ENCODE measurements around the gene SLC46A1. TPM values are rescaled to one million over a fixed set of nuclear protein-coding genes. Genes with fewer than 3 reads are reported as not detected.

Gene SLC46A1
- total RNA-seq, 3 donors from 2014 or later = 11.2 to 22.7 (median 12.5) TPM

DNA sequence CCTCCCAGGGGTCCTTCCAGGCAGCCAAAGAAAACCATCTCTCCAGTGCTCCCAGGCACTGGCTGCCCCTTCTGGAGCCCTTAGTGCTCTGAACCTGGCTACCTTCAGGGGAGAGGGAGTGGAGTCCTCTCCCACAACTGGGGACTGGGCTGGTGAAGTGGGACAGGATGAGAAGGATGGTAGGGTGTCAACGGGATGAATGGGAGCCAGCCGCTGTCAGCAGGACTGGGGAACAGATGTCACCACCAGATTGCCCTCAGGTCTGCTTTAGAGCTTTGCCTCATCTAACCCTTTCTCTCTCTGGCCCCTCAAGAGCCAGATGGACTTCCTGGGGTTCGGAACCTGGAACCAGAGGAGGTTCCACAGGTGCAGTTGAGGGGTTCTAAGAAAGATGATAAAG, 40.5 kb downstream of the SLC46A1 start:
- no peaks in the 10 kb centered on the region for H3K27me3 ChIP-seq
- no peaks in the 10 kb centered on the region for H3K4me1 ChIP-seq
- no peaks in the 10 kb centered on the region for H3K9me3 ChIP-seq
- no peak overlapping the region for H3K27ac ChIP-seq
- intact Hi-C loops (cut with DNase I; ENCODE audit: low total_unique reads) = no loop called here
- no peak overlapping the region for H3K4me3 ChIP-seq
- no peak for DNase-seq (ENCODE audit: low spot score in 2 of 2)
- peaks cover 6% of the 10 kb centered on the region for H3K36me3 ChIP-seq
- TF ChIP-seq POLR2AphosphoS5 (IDR thresholded peaks at IDR 0.05) (no peak), POLR2A (IDR thresholded peaks at IDR 0.05) (no peak)
- TF ChIP-seq, protein P1, sequence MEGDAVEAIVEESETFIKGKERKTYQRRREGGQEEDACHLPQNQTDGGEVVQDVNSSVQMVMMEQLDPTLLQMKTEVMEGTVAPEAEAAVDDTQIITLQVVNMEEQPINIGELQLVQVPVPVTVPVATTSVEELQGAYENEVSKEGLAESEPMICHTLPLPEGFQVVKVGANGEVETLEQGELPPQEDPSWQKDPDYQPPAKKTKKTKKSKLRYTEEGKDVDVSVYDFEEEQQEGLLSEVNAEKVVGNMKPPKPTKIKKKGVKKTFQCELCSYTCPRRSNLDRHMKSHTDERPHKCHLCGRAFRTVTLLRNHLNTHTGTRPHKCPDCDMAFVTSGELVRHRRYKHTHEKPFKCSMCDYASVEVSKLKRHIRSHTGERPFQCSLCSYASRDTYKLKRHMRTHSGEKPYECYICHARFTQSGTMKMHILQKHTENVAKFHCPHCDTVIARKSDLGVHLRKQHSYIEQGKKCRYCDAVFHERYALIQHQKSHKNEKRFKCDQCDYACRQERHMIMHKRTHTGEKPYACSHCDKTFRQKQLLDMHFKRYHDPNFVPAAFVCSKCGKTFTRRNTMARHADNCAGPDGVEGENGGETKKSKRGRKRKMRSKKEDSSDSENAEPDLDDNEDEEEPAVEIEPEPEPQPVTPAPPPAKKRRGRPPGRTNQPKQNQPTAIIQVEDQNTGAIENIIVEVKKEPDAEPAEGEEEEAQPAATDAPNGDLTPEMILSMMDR (IDR thresholded peaks at IDR 0.05) = no peak

GRCh38 chr17:28364665-28365363, 41.2 kb downstream of the SLC46A1 start, which contains the start of gene SEBOX:
SEBOX (minus strand) TSS chr17:28365199; CDS start chr17:28365151, 48 bp downstream.
- Histone ChIP-seq H3K27ac (no peak within 1 kb of the TSS), H3K9me3 (no peaks in the 10 kb centered on the region), H3K4me3 (no peak within 1 kb of the TSS), H3K36me3 (peaks cover 6% of the 10 kb centered on the region), H3K4me1 (no peaks in the 10 kb centered on the region), H3K27me3 (no peaks in the 10 kb centered on the region)
- TF ChIP-seq, protein P1 (IDR thresholded peaks at IDR 0.05) = no peak
- no peak for TF ChIP-seq POLR2A (IDR thresholded peaks at IDR 0.05)
- DNase-seq (ENCODE audit: low spot score in 2 of 2) = no peak
- intact Hi-C loops (cut with DNase I; ENCODE audit: low total_unique reads) = no loop called here

DNA sequence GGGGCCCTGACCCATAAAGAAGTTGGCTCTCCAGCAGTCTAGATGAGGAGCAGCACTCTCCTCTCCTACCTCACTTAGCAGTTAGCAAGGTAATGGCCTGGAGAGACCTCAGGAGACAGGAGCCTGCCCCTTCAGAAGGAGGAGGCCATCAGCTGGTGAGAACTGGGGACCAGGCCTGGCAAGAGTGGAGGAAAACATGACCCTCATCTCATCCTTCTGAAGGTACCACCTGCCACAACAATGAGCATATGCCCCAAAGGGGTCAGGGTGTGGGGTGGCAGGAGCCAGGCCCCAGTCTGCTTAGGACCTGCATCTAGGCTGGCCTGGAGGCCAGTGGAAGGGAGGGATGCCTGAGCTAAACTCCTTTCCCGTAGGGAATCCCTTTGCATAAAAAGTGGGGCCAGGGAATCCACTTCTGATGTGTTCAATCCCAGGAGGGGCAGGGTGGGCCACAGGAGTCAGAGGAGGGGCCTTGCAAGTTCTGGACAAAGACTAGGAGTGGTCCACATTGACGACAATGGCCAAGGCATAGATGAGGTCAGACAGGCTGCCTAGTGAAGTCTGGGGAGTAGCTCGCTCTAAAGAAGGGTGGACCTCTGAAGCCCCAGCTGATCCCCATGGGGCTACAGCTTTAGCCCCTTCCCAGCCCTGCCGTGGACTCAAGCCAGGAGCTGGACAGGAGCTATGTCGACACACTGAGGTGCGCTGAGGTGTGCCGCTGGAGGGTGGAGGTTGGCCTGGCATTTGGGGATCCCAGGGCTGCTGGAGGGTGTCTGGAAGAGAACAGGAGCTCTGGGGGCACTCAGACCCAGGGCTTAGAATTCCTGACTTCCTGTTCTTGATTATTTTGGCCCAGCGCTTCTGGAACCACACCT, 42.0 kb downstream of the SLC46A1 start:
- Histone ChIP-seq H3K27me3 (no peaks in the 10 kb centered on the region), H3K27ac (no peak overlapping the region), H3K4me3 (no peak overlapping the region), H3K9me3 (no peaks in the 10 kb centered on the region), H3K4me1 (no peaks in the 10 kb centered on the region), H3K36me3 (peaks cover 6% of the 10 kb centered on the region)
- intact Hi-C loops (cut with DNase I; ENCODE audit: low total_unique reads) = no loop called here
- no peak for TF ChIP-seq POLR2A (IDR thresholded peaks at IDR 0.05)
- TF ChIP-seq, protein P1 (IDR thresholded peaks at IDR 0.05) = no peak
- TF ChIP-seq POLR2AphosphoS5 (IDR thresholded peaks at IDR 0.05) = no peak
- no peak for DNase-seq (ENCODE audit: low spot score in 2 of 2)

DNA sequence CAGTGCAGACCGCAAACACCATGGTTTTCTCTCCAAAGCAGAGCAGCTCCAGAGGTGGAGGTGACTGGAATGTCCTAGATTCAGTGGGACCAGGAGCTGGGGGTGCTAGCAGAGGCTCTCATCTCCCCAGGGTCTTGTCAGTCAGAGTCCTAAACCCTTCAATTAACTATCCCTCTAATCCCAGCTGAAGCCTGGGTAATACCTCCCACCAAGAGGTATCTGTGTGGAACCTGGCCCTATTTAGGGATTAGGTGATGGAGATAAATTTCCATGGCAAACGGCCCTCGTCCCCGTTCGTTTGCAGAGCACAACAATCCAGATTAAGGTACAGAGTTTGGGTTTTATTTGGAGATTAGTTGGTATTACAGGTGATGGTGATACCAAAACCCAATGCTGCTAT, 42.8 kb downstream of the SLC46A1 start:
- Histone ChIP-seq H3K9me3 (no peaks in the 10 kb centered on the region), H3K4me1 (peaks cover 0 to 6% of the 10 kb centered on the region in 2 donors), H3K27ac (no peak overlapping the region), H3K4me3 (no peak overlapping the region), H3K27me3 (no peaks in the 10 kb centered on the region), H3K36me3 (peaks cover 6% of the 10 kb centered on the region)
- no peak for TF ChIP-seq POLR2A (IDR thresholded peaks at IDR 0.05)
- intact Hi-C loops (cut with DNase I; ENCODE audit: low total_unique reads) = no loop called here
- no peak for DNase-seq (ENCODE audit: low spot score in 2 of 2)

GRCh38 chr17:28357901-28358197, 48.2 kb downstream of the SLC46A1 start:
- H3K27ac ChIP-seq = peak overlapping the region; percentile 90 to 91
- TF ChIP-seq POLR2A (IDR thresholded peaks at IDR 0.05) = no peak
- TF ChIP-seq POLR2AphosphoS5 (IDR thresholded peaks at IDR 0.05) = no peak
- TF ChIP-seq, protein P1 (IDR thresholded peaks at IDR 0.05) = no peak
- peaks cover 0 to 19% of the 10 kb centered on the region in 2 donors for H3K4me1 ChIP-seq
- H3K27me3 ChIP-seq = no peaks in the 10 kb centered on the region
- peaks cover 6% of the 10 kb centered on the region for H3K36me3 ChIP-seq
- peak overlapping the region; percentile 87 to 100 (median 93) for H3K4me3 ChIP-seq
- H3K9me3 ChIP-seq = no peaks in the 10 kb centered on the region
- intact Hi-C loops (cut with DNase I; ENCODE audit: low total_unique reads) = no loop called here
- DNase-seq (ENCODE audit: low spot score in 2 of 2) = no peak
